HG03571 (cell line): ENCODE results near the gene AASDH.

ENCODE experiments used
- ATAC-seq: cut with Tn5 transposase; IDR thresholded peaks from one replicate; pipeline ENCODE4 v1.9.1; 2021; ENCODE audit not compliant: unreplicated experiment

AASDH gene, protein sequence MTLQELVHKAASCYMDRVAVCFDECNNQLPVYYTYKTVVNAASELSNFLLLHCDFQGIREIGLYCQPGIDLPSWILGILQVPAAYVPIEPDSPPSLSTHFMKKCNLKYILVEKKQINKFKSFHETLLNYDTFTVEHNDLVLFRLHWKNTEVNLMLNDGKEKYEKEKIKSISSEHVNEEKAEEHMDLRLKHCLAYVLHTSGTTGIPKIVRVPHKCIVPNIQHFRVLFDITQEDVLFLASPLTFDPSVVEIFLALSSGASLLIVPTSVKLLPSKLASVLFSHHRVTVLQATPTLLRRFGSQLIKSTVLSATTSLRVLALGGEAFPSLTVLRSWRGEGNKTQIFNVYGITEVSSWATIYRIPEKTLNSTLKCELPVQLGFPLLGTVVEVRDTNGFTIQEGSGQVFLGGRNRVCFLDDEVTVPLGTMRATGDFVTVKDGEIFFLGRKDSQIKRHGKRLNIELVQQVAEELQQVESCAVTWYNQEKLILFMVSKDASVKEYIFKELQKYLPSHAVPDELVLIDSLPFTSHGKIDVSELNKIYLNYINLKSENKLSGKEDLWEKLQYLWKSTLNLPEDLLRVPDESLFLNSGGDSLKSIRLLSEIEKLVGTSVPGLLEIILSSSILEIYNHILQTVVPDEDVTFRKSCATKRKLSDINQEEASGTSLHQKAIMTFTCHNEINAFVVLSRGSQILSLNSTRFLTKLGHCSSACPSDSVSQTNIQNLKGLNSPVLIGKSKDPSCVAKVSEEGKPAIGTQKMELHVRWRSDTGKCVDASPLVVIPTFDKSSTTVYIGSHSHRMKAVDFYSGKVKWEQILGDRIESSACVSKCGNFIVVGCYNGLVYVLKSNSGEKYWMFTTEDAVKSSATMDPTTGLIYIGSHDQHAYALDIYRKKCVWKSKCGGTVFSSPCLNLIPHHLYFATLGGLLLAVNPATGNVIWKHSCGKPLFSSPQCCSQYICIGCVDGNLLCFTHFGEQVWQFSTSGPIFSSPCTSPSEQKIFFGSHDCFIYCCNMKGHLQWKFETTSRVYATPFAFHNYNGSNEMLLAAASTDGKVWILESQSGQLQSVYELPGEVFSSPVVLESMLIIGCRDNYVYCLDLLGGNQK

DNA sequence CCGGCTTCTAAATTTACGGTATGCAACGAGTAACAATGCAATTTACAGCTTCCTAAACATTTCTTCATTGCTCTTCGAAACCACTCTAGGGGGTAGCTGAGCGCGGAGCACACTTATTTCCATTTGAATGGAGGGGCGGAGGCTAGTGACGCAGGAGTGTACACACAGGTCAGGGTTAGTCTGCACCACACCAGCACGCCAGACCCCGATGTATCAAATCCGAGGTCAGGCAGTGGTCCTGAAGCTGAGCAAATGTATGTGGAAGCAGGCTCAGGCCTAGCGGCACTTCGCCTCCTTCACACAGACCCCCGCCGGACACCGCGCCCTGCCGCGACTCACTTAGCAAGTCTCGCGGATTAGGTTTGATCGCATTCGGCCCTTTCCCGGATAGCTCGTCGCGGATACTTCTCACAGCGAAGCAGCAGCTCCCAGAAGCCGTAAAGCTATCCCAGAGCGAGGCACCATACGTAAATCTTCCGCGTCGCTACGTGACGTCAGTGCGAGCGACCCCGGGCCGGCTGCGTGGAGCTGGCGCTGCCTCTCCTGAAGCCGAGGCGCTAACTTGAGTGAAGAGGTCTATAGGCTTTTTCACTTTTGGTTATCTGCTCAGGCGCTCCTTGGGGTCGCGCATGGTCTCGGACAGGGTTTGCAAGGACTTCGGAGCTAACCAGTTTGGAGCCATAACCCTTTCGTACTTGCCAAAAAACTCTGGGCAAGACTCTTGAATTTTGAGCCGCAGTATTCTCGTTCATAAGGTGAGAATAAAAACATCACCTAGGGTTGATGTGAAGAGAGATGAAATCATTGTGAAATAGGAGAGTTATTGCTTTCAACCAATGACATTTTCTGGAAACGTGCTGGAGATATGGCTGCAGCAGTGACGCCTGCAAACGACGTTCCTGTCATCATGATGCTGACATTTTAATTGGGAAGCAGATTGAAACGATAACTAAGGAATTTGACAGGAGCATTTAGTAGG is at the start of gene AASDH:
AASDH (minus strand) TSS at position 469 of the 979 bp plus-strand sequence. CDS start 3,192 bp downstream, outside the sequence.
- ATAC-seq = peak; percentile 92

DNA sequence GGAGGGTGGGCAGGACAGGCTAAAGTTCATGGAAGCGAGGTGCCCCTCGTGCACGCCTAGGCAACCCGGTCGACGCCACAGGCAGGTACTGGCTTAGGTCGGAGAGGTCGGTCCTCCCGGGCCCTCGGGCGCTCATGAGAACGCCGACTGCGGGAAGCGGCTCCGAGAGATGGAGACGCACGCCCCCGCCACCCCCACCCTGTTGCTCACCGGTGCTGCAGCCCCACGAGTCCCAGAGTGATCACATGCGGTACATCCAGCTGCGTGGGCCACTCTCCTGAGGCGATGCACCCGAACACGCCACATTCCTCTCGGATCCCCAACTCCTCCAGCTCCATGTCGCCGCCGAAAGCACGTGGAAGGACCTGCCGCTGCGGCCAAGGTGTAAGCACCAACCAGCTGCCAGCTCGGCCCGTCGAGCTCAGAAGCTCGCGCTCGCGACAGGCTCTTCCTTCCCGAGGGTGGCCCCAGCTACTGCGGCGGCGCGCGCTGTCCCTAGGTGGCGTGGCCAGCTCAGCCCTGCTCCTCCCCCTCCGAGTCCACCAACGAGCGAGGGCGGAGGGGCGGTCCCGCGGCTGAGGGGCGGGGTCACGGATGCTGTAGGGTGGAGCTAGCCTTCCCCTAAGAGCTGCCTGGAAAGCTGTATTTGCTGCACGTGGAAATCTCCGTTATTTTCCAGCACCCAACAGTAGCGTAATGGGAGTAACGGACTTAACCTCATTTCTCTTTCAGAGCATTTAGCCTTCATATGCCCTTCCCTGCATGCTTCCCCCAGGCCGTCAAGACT is 48.0 kb upstream of the AASDH start, which contains the start of gene PPAT:
PPAT (minus strand) TSS at position 476 of the 787 bp plus-strand sequence; CDS start at position 338, 138 bp downstream.
- ATAC-seq = peak; percentile 77

DNA sequence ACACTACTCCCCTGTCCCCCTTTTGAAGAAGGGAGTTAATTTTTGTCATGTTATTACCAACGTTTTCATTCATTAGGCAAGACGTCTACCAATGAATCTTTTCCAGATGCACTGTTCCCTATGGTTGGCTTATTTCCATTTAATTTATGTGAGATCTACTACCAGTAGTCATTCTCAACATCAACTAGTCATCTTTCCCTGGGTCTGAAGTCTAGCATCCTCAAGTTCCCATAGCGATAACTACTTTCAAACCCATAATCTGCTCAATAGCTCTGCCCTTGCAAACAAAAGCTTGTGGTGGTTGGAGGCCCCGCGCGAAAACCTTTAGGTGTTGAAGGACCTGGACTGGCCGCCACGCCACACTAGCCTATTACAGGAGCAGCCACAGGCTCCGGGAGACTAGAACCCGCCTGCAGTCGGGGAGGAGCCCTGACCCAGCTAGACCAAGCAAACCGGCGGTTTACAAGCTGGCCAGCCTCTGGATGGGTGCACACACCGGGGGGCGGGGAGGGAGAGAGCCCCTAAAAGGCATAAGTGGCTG is 47.4 kb upstream of the AASDH start:
- peak; percentile 19 for ATAC-seq

DNA sequence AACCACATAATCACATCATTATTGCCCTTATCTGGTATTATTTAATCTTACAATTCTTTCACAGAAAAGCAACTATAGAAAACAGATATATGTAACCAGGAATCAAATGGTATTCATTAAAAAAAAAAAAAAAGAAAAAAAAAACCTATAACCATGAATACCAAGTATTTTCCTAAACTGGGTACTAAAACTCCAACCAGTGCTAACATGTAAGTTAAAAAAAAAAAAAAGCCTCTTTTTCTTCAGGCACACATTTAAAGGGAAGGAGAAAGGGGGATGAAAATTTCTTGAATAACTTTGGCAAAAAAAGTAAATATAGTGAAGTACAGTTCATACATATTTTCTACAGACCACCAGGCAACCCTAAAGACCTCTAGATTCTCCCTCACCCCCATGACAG is 46.0 kb upstream of the AASDH start:
- ATAC-seq = no peak

DNA sequence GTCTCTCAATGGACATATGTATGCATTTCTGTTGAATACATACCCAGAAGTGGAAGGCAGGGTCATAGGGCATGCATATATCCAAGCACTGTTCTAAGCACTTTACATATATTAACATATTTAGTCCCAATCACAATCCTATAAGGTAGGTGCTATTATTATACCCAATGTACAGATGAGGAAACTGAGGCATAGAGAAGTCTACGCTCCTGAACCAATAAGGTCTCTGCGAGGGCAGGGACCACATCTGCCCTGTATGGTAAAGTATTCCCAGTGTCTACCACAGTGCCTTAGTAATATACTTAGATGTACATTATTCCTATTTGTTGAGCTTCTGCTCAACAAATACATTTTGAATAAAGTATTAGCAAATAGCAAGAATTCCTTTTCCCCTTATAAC is 42.9 kb upstream of the AASDH start:
- no peak for ATAC-seq

DNA sequence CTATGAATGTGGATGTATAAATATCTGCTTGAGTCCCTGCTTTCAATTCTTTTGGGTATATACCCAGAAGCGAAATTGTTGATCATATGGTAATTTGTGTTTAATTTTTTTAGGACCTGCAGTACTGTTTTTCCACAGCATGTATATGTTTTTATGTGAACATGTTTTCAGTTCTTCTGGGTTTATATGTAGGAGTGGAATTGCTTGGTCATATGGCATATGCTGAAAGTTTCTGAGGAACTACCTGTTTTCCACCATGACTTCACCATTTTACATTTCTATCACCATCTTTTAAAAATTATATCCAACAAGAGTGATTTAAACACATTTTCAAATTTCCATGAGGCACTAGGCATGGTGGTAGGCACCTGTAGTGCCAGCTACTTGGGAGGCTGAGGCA is 39.9 kb upstream of the AASDH start:
- ATAC-seq = no peak

DNA sequence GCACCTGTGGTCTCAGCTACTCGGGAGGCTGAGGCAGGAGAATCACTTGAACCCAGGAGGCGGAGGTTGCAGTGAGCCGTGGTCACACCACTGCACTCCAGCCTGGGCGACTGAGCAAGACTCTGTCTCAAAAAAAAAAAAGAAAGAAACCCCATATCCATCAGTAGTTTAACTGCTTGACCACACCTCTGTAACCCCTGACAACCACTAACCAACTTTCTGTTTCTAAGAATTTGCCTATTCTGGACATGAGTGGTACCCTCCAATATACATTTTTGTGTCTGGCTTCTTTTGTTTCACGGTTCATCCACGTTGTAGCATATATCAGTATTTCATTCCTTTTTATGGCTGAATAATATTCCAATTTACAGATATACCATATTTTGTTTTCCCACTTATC is 39.0 kb upstream of the AASDH start:
- ATAC-seq = peak; percentile 84

DNA sequence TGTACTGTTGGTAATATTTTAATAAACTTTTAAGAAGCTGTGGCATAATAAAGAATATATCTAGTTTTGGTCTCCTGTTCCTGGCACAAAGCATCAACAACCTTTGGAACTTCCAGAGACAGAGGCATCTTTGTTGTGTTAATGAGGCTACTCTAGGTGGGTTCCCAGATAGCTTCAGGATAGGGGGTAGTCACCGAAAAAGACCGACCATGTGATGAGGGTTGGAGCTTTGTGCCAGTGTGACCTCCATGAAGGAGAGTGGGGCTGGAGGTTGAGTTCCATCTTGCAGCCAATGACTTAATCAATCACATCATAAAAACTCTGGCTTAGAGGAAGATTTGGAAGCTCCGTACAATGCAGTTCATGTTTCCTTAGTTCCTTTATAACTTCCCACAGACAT is 38.2 kb upstream of the AASDH start:
- ATAC-seq = no peak

DNA sequence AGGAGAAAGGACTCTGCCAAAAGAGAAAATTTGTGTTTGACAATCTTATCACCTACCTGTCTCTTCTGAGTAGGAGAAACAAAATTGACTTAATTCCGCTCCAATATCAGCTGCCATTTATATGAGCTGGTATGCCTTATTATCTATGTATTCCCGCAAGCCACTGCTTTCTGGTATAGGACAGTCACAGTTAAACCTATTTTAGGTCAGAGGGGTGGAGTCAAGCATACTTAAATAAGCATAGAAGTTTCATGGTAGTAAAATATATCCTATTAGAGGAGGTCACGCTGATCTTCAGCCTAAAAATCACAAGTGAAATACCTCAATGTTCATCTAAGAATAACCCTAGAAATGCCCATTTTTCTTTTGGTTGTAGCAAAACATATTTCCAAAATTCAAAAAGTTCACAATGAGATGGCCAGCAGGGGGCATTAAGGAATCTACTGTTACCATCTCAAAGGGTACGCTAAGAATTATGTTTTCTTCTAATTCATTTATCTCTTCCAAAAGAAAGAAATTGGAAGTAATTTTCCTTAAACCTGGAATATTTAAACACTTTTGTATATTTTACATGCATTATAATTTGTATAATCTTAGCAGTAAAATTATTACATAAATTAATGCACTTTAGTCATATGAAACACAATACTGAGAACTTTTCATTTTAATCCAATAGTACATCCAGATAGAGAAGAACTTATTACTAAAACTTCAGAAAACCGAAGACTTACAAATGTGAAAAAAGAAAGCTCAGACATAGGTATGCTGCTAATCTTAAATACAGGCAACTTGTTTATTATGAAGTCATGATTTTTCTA is 37.6 kb upstream of the AASDH start:
- ATAC-seq = no peak

DNA sequence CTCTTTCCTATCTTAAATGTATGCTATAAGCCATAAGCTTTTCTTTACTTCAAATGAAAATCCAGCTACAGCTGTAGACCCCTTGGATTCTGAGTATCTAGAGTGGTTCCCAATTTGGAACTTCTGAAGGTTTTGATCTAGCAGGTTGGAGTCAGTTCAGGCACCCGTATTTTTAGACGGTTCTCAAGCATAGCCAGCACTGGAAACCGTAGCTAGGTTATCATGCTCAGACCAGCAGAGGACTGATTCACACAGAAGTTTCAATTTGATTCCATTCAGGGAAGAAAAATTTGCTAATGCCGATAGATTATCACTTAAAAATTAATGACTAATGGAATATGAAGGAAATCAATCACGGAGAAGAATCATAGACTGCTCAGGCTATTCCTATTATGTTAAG is 36.9 kb upstream of the AASDH start:
- no peak for ATAC-seq

DNA sequence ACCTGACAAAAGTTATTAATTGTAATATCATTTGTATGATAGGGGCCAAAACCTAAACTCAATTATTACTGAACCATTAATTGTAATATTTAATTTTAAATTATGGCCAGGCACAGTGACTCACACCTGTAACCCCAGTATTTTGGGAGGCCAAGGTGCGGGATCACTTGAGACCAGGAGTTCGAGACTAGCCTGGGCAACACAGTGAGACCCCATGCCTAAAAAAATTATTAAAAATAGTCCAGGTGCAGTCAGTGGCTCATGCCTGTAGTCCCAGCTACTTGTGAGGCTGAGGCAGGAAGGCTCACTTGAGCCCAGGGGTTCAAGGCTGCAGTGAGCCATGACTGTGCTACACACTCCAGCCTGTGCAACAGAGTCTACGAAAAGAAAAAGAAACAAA is 30.1 kb upstream of the AASDH start:
- no peak for ATAC-seq

DNA sequence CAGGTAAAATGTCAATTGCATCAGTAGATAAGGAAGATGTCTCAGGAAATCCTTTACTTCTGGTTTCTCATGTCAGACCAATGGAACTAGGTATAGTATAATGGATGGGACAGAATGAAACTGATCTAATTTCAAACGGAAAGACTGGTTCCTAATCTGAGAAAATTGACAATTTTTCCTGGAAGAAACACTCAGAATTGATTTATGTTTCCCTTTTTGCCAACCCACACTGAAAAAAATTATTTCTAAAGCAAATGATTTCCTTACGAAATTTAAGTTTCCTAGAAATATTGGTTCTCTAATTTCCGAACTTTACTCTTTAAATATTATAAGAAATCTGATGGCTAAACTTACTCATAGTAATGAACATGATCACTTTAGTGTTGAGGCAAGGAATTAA is 29.1 kb upstream of the AASDH start:
- no peak for ATAC-seq

DNA sequence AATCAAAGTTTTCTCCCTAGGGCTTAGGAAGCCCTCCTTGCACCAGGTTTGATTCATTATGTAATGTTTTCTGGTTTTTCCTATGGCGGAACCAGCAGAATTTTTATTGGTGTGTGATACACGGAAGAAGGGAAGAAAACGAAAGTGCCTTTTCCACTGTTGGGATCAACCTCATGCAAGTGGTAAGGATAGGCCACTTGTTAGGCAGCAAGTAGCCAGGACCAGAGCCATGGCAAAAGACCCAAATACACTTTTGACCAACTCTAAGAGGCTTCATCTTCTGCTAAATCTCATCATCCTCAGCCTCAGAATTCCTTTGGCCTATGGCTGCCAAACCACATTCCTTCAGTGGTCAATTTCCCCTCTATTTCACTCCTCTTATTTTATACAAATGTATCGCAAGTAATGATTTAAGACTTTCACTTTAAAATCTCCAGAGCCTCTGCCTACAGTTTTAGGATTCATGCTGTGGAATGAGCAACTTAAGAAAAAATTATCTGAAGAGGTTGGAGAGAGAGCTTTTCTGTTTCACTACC is 26.9 kb upstream of the AASDH start:
- no peak for ATAC-seq

DNA sequence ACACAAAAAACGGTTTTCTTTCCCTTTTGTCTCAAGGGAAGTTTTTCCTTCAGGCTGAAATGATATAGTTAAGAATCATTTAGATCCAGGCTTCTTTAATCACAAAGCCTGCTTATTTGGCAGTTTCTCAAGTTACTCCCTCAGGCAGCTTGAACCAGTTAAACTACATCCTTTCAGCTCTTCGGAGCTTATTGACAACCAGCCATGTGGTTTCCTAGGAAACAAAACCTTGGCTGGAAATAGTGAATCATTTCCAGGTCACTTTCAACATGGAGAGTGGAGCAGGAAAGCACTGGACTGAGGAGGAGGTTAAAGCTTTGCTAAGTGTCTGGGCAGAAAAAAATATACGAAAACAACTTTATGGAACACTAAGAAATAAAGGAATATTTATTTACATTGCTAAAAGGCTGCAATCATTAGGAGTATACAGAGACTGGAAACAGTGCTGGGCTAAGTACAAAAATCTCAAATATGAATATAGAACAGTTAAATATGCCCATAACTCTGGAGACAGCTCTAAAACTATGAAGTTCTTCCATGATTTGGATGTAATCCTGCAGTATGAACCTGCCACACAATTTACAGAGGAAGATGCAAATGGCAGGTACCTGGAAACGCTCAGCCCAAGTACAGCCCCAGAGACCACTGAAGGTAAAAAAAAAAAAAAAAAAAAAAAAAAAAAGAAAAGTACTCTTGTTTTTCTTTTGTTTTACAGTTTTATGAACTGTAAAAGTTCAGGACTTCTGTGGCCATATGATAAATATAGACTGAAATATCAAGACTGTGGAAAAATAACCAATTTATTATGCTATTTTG is 23.2 kb upstream of the AASDH start:
- no peak for ATAC-seq

DNA sequence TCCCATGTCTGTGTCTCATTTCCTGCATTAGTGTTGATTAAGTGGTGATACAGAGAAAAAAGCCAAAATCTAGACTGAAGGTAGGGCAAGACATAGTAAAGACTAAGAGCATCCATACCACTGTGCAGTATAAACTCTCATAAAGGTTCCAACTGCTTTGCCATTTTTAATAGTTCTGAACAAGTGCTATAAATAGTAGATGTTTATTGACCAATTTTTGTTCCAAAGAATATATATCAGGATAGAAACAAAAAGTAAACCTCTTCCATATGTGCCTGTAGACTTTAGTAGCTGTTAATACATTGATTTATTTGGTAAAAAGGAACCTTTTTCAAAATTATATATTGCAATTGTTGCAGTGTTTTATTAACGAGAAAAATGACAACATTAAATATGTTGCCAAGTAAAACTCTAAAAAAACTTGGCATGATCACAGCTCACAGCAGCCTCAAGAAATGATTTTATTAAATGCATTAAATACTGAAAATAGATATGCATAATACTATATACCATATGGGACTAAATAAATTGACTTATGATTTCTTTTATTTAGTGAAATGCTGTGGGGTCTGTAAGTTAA is 22.3 kb upstream of the AASDH start:
- ATAC-seq = no peak

DNA sequence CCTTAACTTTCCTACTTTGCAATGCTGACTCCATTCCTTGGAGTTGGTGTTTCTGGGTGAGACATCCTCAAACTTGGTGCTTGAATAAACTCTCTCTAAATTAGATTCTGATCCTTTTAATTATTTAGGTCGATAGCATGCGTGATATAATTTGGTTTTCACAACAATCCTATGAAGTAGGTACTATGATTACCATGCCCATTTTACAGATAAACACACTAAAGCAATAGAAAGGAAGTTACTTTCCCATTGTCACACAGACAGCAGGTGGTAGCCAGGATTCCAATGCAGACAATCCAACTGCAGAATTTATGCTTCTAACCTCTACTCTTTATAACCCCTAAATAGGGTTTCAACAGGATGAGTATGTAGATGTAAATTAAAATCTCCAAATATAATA is 21.7 kb upstream of the AASDH start:
- no peak for ATAC-seq

DNA sequence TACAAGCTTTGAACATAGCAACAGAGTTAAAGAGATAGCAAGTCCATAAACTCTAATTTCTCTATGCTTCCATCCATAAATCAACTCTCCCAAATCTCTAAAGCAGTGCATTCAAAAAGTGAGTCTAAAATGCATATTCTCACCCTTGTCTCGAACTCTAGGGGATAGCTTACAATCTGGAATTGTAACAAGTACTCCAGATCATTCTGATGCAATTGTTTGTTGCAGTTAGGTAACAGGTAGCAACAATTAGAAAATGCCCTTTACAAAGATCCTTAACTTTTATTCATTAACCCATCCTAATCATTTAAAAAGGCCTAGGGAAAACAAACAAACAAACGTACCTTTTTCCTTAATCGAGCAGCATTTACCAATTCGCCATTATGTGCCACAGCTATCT is 18.9 kb upstream of the AASDH start:
- ATAC-seq = no peak
